Colon (tissue), 2 donors: Measurements from ENCODE around the gene SEMA5A.

ENCODE experiments used
- FAIRE-seq: peaks from 2 replicates; lab custom pipeline; 2012; peaks lifted over from hg19 to GRCh38; lab: Jason Lieb, UNC
- donor health status: control.
- donor health status: control.

SEMA5A gene

GRCh38 chr5:9399094-9399493, 146.8 kb downstream of the SEMA5A start:
- no peak for FAIRE-seq

- no peak for FAIRE-seq
Observed at GRCh38 chr5:9398227-9398626, 147.6 kb downstream of the SEMA5A start.

- FAIRE-seq, result no peak
Observed at GRCh38 chr5:9396285-9396770, 149.5 kb downstream of the SEMA5A start.

- no peak for FAIRE-seq
Observed at GRCh38 chr5:9395706-9396105, 150.2 kb downstream of the SEMA5A start.

- FAIRE-seq, result no peak
Observed at GRCh38 chr5:9394221-9394620, 151.7 kb downstream of the SEMA5A start.

- FAIRE-seq, result no peak
Observed at GRCh38 chr5:9392625-9393024, 153.2 kb downstream of the SEMA5A start.

- no peak for FAIRE-seq
Observed at GRCh38 chr5:9391080-9391479, 154.8 kb downstream of the SEMA5A start.

- no peak for FAIRE-seq
Observed at GRCh38 chr5:9390113-9390512, 155.8 kb downstream of the SEMA5A start.

GRCh38 chr5:9388941-9389674, 156.8 kb downstream of the SEMA5A start:
- no peak for FAIRE-seq

GRCh38 chr5:9387879-9388278, 158.0 kb downstream of the SEMA5A start:
- FAIRE-seq, result no peak

- no peak for FAIRE-seq
Observed at GRCh38 chr5:9386945-9387344, 158.9 kb downstream of the SEMA5A start.

- no peak for FAIRE-seq
Observed at GRCh38 chr5:9382522-9382921, 163.4 kb downstream of the SEMA5A start.

GRCh38 chr5:9381464-9381863, 164.4 kb downstream of the SEMA5A start:
- no peak for FAIRE-seq

- no peak for FAIRE-seq
Observed at GRCh38 chr5:9380109-9380508, 165.8 kb downstream of the SEMA5A start.

GRCh38 chr5:9376363-9377117, 169.3 kb downstream of the SEMA5A start:
- no peak for FAIRE-seq

GRCh38 chr5:9375756-9376155, 170.1 kb downstream of the SEMA5A start:
- FAIRE-seq, result no peak

GRCh38 chr5:9374025-9374424, 171.8 kb downstream of the SEMA5A start:
- FAIRE-seq, result no peak

- no peak for FAIRE-seq
Observed at GRCh38 chr5:9373571-9373970, 172.3 kb downstream of the SEMA5A start.

GRCh38 chr5:9370256-9370655, 175.6 kb downstream of the SEMA5A start:
- FAIRE-seq, result no peak

- no peak for FAIRE-seq
Observed at GRCh38 chr5:9365512-9365911, 180.4 kb downstream of the SEMA5A start.

GRCh38 chr5:9363449-9363848, 182.4 kb downstream of the SEMA5A start:
- FAIRE-seq, result no peak

- FAIRE-seq, result no peak
Observed at GRCh38 chr5:9363026-9363425, 182.8 kb downstream of the SEMA5A start.

- no peak for FAIRE-seq
Observed at GRCh38 chr5:9362600-9362999, 183.3 kb downstream of the SEMA5A start.

- FAIRE-seq, result no peak
Observed at GRCh38 chr5:9361835-9362234, 184.0 kb downstream of the SEMA5A start.
